Loucy (cell line): ENCODE measurements around the gene GAGE13.

Experiments used
- CTCF ChIP-seq: fragments of 200-600 bp; sonication (generic); conservative IDR thresholded peaks from 2 replicates; pipeline ENCODE4 v1.5.1; 2014; ENCODE audit warnings: mild to moderate bottlenecking, antibody characterized with exemption, low read length
- EZH2phosphoT487 ChIP-seq: fragments of 200-600 bp; IDR thresholded peaks from 2 replicates; pipeline ENCODE4 v1.6.1; 2018; ENCODE audit warnings: antibody characterized with exemption, mild to moderate bottlenecking, moderate library complexity, borderline replicate concordance

GRCh38 chrX:49303346-49303745, 28.0 kb upstream of the GAGE13 start, which contains the start of gene GAGE10:
- no peak for TF ChIP-seq CTCF
- no peak for TF ChIP-seq EZH2phosphoT487
